ENCODE measurements around the gene METTL25.

Gene METTL25

DNA sequence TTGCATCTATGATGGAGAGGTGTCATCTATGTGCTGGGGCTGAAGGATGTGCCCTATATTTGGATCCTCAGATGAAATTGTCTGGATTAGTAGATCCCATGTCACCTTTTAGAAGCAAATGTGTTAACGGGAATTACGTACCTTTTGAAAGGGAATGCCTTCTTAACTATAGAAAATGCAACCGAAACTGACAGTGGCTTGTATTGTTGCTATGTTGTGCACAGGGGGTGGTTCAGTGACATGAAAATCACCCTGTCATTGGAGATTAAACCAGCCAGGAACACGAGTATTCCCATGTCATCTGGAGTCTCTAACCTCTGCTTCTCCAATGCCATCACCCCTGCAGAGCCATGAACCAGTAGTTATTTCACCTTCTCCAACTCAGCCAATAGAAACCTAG, 110.2 kb downstream of the METTL25 start:
- Histone ChIP-seq H2BK5ac (ENCODE audit: low read depth, low read length, poor library complexity, severe bottlenecking) (no peak overlapping the region), H2AFZ (ENCODE audit: low read depth, low read length) (no peak overlapping the region), H4K91ac (ENCODE audit: low read length) (no peak overlapping the region), H3K4me1 (ENCODE audit: control insufficient read depth, insufficient read depth, low read depth, low read length) (no peaks in the 10 kb centered on the region), H3K4ac (ENCODE audit: low read depth in 1 of 2, low read length in 2 of 2) (no peak overlapping the region), H2AK5ac (ENCODE audit: low read length, severe bottlenecking) (no peak overlapping the region), H3K23ac (ENCODE audit: low read length in 2 of 2) (no peak overlapping the region), H3K27me3 (ENCODE audit: control insufficient read depth in 1 of 2, insufficient read depth in 1 of 2, low read length in 2 of 2) (no peaks in the 10 kb centered on the region), H3K9me3 (ENCODE audit: control insufficient read depth, low read length) (no peaks in the 10 kb centered on the region), H3K36me3 (ENCODE audit: control insufficient read depth in 1 of 2, insufficient read depth in 2 of 2, low read depth in 1 of 2, low read length in 2 of 2) (peaks cover 3 to 6% of the 10 kb centered on the region in 2 experiments), H3K79me1 (replicated peaks; ENCODE audit: low read length, poor library complexity, severe bottlenecking) (no peaks in the 10 kb centered on the region), H2BK15ac (ENCODE audit: low read depth, poor library complexity, severe bottlenecking) (no peak overlapping the region), H3K4me3 (ENCODE audit: insufficient read depth in 1 of 2, low read depth in 1 of 2, low read length in 2 of 2) (no peak overlapping the region), H3K9ac (ENCODE audit: low read length) (no peak overlapping the region), H3K18ac (ENCODE audit: low read depth in 1 of 2, low read length in 2 of 2) (no peak overlapping the region), H2BK120ac (ENCODE audit: low read depth, low read length) (no peak overlapping the region), H4K8ac (ENCODE audit: low read length) (no peak overlapping the region), H2BK12ac (ENCODE audit: low read length in 2 of 2) (no peak overlapping the region), H3K27ac (ENCODE audit: low read length, poor library complexity, severe bottlenecking) (no peak overlapping the region), H3K4me2 (ENCODE audit: low read length, poor library complexity, severe bottlenecking) (no peak overlapping the region), H3K14ac (ENCODE audit: low read length in 2 of 2) (no peak overlapping the region)
- WGBS, result 94% methylated on average over 4 of the region's 4 CpGs
- DNase-seq, result no peak

GRCh38 chr12:82470906-82471512, 112.7 kb downstream of the METTL25 start:
- H3K79me1 ChIP-seq (replicated peaks; ENCODE audit: low read length, poor library complexity, severe bottlenecking), result no peaks in the 10 kb centered on the region
- H3K4me1 ChIP-seq (ENCODE audit: control insufficient read depth, insufficient read depth, low read depth, low read length), result no peaks in the 10 kb centered on the region
- H2AFZ ChIP-seq (ENCODE audit: low read depth, low read length), result no peak overlapping the region
- H3K36me3 ChIP-seq (ENCODE audit: control insufficient read depth in 1 of 2, insufficient read depth in 2 of 2, low read depth in 1 of 2, low read length in 2 of 2), result peaks cover 3 to 6% of the 10 kb centered on the region in 2 experiments
- H3K27me3 ChIP-seq (ENCODE audit: control insufficient read depth in 1 of 2, insufficient read depth in 1 of 2, low read length in 2 of 2), result no peaks in the 10 kb centered on the region
- no peaks in the 10 kb centered on the region for H3K9me3 ChIP-seq (ENCODE audit: control insufficient read depth, low read length)
- no peak overlapping the region for H2AK5ac ChIP-seq (ENCODE audit: low read length, severe bottlenecking)
- no peak overlapping the region for H2BK5ac ChIP-seq (ENCODE audit: low read depth, low read length, poor library complexity, severe bottlenecking)
- H3K4me2 ChIP-seq (ENCODE audit: low read length, poor library complexity, severe bottlenecking), result no peak overlapping the region
- no peak overlapping the region for H3K23ac ChIP-seq (ENCODE audit: low read length in 2 of 2)
- no peak overlapping the region for H4K91ac ChIP-seq (ENCODE audit: low read length)
- H3K14ac ChIP-seq (ENCODE audit: low read length in 2 of 2), result no peak overlapping the region
- H2BK15ac ChIP-seq (ENCODE audit: low read depth, poor library complexity, severe bottlenecking), result no peak overlapping the region
- no peak overlapping the region for H2BK12ac ChIP-seq (ENCODE audit: low read length in 2 of 2)
- H4K8ac ChIP-seq (ENCODE audit: low read length), result no peak overlapping the region
- no peak overlapping the region for H2BK120ac ChIP-seq (ENCODE audit: low read depth, low read length)
- H3K18ac ChIP-seq (ENCODE audit: low read depth in 1 of 2, low read length in 2 of 2), result no peak overlapping the region
- no peak overlapping the region for H3K4ac ChIP-seq (ENCODE audit: low read depth in 1 of 2, low read length in 2 of 2)
- DNase-seq, result no peak
- H3K9ac ChIP-seq (ENCODE audit: low read length), result no peak overlapping the region
- no peak overlapping the region for H3K4me3 ChIP-seq (ENCODE audit: insufficient read depth in 1 of 2, low read depth in 1 of 2, low read length in 2 of 2)
- H3K27ac ChIP-seq (ENCODE audit: low read length, poor library complexity, severe bottlenecking), result no peak overlapping the region

DNA sequence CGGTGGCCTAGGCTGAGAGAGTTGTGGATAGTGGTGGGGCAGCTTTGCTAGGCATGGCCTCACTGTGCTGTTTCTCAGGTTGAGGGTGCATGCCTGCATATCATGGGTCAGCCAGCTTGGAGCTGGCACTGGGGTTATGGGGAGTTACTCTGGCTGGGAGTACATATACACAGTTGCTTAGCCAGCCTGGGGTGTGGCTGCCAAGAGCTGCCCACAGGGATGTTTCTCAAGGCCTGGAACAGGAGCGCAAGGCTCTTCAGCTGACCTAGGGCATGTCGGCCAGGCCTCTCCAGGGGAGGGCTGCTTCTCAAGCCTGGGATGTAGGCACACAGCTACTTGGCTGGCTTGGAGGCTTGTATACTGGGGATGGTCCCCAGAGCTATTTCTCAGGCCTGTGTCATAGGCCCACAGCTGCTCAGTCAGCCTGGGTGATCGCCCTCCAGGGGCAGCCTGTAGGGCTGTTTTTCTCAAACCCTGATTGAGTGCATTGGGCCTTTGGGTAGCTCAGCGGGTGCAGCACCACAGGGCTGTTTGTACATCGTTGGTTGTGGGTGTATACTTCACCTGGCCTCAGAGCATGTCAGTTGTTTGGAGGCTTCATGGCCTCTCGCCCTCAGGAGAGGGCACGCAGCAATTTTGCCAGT, 114.9 kb downstream of the METTL25 start:
- Histone ChIP-seq H3K4me2 (ENCODE audit: low read length, poor library complexity, severe bottlenecking) (no peak overlapping the region), H3K9ac (ENCODE audit: low read length) (no peak overlapping the region), H2BK12ac (ENCODE audit: low read length in 2 of 2) (no peak overlapping the region), H2BK120ac (ENCODE audit: low read depth, low read length) (no peak overlapping the region), H4K8ac (ENCODE audit: low read length) (peak overlapping the region; percentile 37), H2AFZ (ENCODE audit: low read depth, low read length) (no peak overlapping the region), H3K4me3 (ENCODE audit: insufficient read depth in 1 of 2, low read depth in 1 of 2, low read length in 2 of 2) (no peak overlapping the region), H3K4me1 (ENCODE audit: control insufficient read depth, insufficient read depth, low read depth, low read length) (no peaks in the 10 kb centered on the region), H3K14ac (ENCODE audit: low read length in 2 of 2) (no peak overlapping the region), H3K27ac (ENCODE audit: low read length, poor library complexity, severe bottlenecking) (no peak overlapping the region), H2BK15ac (ENCODE audit: low read depth, poor library complexity, severe bottlenecking) (no peak overlapping the region), H3K18ac (ENCODE audit: low read depth in 1 of 2, low read length in 2 of 2) (no peak overlapping the region), H4K91ac (ENCODE audit: low read length) (peak overlapping the region; percentile 68), H3K36me3 (ENCODE audit: control insufficient read depth in 1 of 2, insufficient read depth in 2 of 2, low read depth in 1 of 2, low read length in 2 of 2) (peaks cover 3 to 6% of the 10 kb centered on the region in 2 experiments), H2AK5ac (ENCODE audit: low read length, severe bottlenecking) (no peak overlapping the region), H3K9me3 (ENCODE audit: control insufficient read depth, low read length) (no peaks in the 10 kb centered on the region), H2BK5ac (ENCODE audit: low read depth, low read length, poor library complexity, severe bottlenecking) (no peak overlapping the region), H3K79me1 (replicated peaks; ENCODE audit: low read length, poor library complexity, severe bottlenecking) (no peaks in the 10 kb centered on the region), H3K4ac (ENCODE audit: low read depth in 1 of 2, low read length in 2 of 2) (no peak overlapping the region), H3K23ac (ENCODE audit: low read length in 2 of 2) (no peak overlapping the region), H3K27me3 (ENCODE audit: control insufficient read depth in 1 of 2, insufficient read depth in 1 of 2, low read length in 2 of 2) (no peaks in the 10 kb centered on the region)
- 90% methylated on average over 8 of the region's 8 CpGs for WGBS
- DNase-seq, result no peak

DNA sequence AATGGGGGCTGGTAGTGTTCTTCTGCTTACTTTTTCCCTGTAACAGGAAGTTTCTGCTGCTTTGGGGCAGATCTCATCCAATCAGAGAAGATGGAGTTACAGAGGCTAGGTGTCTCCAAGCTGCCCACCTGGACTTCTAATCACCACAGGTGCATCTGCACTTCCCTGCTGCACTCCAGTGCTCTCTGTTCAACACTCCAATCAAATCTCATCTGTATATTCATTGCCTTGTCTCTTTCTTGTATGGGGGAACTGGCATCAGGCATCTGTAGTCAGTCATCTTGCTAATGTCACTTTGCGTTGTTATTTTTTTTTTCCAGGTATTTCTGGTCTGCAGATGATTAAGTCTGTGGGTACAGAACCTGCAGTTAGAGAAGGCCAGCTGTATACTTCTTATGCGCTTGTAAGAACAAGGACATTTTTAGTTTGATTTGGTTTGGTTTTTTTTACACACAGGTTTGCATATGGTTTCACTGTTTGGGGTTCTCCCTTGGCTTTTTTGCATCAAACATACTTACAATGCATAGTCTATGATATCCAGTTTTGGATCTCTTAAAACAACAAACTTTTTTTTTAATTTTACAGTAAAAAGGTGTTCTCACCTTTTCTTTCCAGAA, 116.0 kb downstream of the METTL25 start:
- 87% methylated on average over 2 of the region's 2 CpGs for WGBS
- no peaks in the 10 kb centered on the region for H3K9me3 ChIP-seq (ENCODE audit: control insufficient read depth, low read length)
- H3K9ac ChIP-seq (ENCODE audit: low read length), result no peak overlapping the region
- H3K4me3 ChIP-seq (ENCODE audit: insufficient read depth in 1 of 2, low read depth in 1 of 2, low read length in 2 of 2), result no peak overlapping the region
- no peak overlapping the region for H3K18ac ChIP-seq (ENCODE audit: low read depth in 1 of 2, low read length in 2 of 2)
- no peak for DNase-seq
- H4K8ac ChIP-seq (ENCODE audit: low read length), result no peak overlapping the region
- H3K4ac ChIP-seq (ENCODE audit: low read depth in 1 of 2, low read length in 2 of 2), result no peak overlapping the region
- H2AFZ ChIP-seq (ENCODE audit: low read depth, low read length), result no peak overlapping the region
- H3K36me3 ChIP-seq (ENCODE audit: control insufficient read depth in 1 of 2, insufficient read depth in 2 of 2, low read depth in 1 of 2, low read length in 2 of 2), result peaks cover 3 to 6% of the 10 kb centered on the region in 2 experiments
- no peak overlapping the region for H3K27ac ChIP-seq (ENCODE audit: low read length, poor library complexity, severe bottlenecking)
- H3K14ac ChIP-seq (ENCODE audit: low read length in 2 of 2), result no peak overlapping the region
- H3K4me2 ChIP-seq (ENCODE audit: low read length, poor library complexity, severe bottlenecking), result no peak overlapping the region
- no peak overlapping the region for H2BK120ac ChIP-seq (ENCODE audit: low read depth, low read length)
- no peak overlapping the region for H2AK5ac ChIP-seq (ENCODE audit: low read length, severe bottlenecking)
- H3K4me1 ChIP-seq (ENCODE audit: control insufficient read depth, insufficient read depth, low read depth, low read length), result no peaks in the 10 kb centered on the region
- no peak overlapping the region for H4K91ac ChIP-seq (ENCODE audit: low read length)
- H2BK5ac ChIP-seq (ENCODE audit: low read depth, low read length, poor library complexity, severe bottlenecking), result no peak overlapping the region
- H2BK15ac ChIP-seq (ENCODE audit: low read depth, poor library complexity, severe bottlenecking), result no peak overlapping the region
- no peaks in the 10 kb centered on the region for H3K79me1 ChIP-seq (replicated peaks; ENCODE audit: low read length, poor library complexity, severe bottlenecking)
- no peaks in the 10 kb centered on the region for H3K27me3 ChIP-seq (ENCODE audit: control insufficient read depth in 1 of 2, insufficient read depth in 1 of 2, low read length in 2 of 2)
- H3K23ac ChIP-seq (ENCODE audit: low read length in 2 of 2), result no peak overlapping the region
- no peak overlapping the region for H2BK12ac ChIP-seq (ENCODE audit: low read length in 2 of 2)
